COLO668 (cell line): ENCODE measurements around the gene RHEX.

Experiments used
- DNase-seq: peaks from one replicate; lab custom pipeline; 2025; ENCODE audit not compliant: unreplicated experiment; lab: John Stamatoyannopoulos, UW

Gene RHEX

GRCh38 chr1:206114692-206115640, 62.0 kb downstream of the RHEX start:
- no peak for DNase-seq

DNA sequence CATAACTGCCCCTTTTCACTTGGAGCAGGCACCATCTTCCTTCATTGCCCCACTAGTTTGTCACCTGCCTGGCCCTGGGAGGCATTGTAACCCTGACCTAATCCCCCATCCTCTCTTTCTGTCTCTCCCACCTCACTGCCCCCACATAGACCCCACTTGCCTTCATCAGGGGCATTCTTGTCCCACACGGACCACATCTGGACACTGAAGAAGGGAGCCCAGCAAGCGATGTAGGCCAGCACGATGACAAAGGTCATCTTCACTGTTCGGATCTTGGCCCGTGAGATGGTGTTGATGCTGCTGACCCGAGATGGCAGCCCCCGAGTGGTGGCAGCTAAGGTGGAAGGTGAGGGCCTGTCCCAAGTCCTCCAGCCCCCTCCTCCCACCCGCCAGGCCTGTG, 62.8 kb downstream of the RHEX start:
- no peak for DNase-seq

- DNase-seq, result peak; percentile 90
Observed at GRCh38 chr1:206116191-206116872, 63.4 kb downstream of the RHEX start.

GRCh38 chr1:206116873-206117150, 63.8 kb downstream of the RHEX start:
- no peak for DNase-seq

DNA sequence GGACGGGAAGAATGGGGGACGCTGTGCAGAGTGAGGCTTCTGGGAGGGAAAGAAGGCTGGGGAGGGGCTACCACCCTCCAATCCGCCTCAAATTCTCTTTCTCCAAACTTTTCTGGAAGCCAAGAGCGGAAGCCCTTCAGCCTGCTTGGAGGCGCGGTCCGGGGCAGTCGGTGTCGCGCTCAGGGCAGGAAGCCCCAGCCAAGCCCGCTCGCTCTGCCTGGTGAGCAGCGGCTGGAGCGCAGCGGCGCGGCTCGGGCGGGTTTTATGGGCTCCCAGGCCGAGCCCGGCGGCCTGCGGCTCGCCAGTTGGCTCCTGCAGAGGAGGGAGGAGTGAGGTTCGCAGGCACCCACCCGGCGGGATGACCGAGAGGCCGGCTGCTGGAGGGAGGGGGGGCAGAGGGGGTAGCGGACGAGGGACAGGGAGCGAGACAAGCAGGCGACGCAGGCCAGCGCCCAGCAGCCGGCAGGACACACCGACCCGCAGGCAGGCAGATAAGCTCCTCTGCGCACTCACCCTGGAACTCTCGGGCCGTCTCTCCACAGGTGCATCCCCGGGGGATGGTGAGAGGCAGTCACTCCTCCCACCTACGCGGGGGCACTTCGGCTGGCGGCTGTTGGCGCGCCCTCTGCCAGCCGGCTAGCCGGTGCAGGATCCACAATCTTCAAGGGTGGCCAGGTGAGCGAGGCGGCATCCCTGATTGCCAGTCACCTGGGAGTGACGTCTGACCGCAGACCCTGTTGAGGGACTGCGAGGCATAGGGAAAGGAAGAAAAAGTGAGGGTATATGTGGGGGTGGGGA, 64.4 kb downstream of the RHEX start, which contains the start of gene AVPR1B:
Gene AVPR1B (minus strand): TSS at position 238 of the 798 bp plus-strand sequence. CDS start 498 bp downstream, outside the sequence.
- DNase-seq, result peak; percentile 86

- no peak for DNase-seq
Observed at GRCh38 chr1:206120406-206120805, 67.4 kb downstream of the RHEX start.

GRCh38 chr1:206121269-206121668, 68.3 kb downstream of the RHEX start:
- no peak for DNase-seq

DNA sequence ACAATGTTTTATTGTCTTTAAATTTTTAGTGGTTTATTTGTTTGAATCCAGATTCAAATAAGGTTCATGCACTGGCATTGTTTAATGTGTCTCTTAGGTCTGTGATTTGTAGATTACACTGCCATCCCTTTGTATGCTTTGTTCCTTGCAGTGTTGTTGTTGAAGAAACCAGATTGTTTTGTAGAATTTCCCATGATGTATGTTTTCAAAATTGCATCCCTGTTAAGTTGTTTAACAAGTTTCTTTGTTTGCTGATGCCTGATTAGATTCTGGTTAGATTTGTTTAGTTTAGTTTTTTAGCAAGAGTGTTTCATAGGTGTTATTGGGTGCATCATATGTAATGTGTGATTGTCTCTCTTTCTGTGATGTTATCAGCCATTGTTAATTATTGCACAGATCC, 69.7 kb downstream of the RHEX start:
- no peak for DNase-seq

- no peak for DNase-seq
Observed at GRCh38 chr1:206125346-206125745, 72.4 kb downstream of the RHEX start.

- no peak for DNase-seq
Observed at GRCh38 chr1:206127336-206127735, 74.4 kb downstream of the RHEX start.

DNA sequence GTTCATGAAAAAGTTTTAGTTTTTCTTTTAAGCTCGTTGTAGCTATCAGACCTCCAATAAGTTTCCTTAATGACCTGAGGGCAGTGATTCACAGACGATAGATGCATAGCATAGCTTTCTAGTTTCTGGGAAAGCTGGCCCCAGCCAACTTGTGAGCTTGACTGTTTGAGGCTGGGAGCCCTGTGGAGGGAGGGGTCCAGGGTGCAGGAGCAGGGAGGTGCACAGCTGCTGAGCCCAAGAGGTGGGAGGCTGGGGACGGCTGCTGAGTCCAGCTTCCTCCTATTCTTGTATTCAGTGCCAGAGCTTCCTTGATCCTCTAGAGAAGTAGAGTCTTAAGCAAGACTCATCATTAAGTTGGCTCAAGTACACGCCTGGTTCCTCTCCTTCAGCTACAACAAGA, 75.2 kb downstream of the RHEX start:
- no peak for DNase-seq

- DNase-seq, result no peak
Observed at GRCh38 chr1:206131037-206131436, 78.1 kb downstream of the RHEX start.

- no peak for DNase-seq
Observed at GRCh38 chr1:206133751-206134415, 80.9 kb downstream of the RHEX start.

- no peak for DNase-seq
Observed at GRCh38 chr1:206135248-206135647, 82.3 kb downstream of the RHEX start.

DNA sequence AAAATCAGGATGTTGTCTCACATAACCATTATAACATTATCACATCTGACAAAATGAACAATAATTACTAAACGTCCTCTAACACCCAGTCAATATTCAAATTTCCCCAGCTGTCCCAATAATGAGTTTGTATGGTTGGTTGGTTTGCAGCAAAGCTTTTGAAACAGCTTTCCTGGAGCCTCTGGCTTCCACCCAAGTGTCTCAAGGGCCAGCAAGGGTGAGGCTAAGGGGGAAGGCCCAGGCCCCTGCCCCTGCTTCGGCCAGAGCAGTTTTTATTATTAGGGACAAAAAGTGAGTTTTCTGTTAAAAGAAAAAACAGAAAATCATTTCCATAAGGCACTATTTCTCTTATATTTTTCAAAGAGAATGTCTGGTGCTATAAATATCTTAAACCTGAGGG, 83.3 kb downstream of the RHEX start:
- no peak for DNase-seq

DNA sequence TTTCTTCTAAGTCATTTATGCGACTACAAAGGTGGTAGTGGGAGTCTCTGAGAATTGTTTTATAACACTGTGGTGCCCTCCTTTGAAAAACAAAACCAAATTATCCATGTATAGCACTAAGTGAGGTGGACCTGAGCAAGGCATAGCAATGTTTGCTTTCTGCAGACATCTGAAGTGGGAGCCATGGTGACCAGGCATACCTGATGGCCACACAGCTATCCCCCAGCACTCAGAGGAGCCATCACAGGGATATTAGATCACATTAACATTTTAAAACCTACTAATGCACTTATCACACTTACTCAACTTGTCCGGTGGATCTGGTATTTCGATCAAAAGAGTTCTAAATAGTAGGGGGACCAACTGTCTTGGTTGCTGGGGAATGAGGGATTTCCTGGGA, 89.0 kb downstream of the RHEX start:
- DNase-seq, result peak; percentile 44

DNA sequence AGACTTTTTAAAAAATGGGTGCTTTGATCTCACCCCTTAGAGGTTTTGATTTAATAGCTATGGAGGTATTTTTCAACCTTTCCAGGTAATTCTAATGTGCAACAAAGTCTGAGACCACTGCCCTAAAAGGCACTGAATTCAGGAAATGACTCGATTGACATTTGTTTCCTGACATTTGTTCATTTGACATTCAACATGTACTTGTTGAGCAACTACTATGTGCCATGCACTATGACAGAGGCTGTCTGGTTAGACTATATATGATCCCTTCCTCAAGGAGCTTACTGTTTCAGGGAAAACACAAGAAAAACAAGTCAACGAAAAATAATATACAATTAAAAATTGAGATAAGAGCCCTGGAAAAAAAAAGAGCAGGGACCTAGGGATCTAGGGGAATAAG, 89.8 kb downstream of the RHEX start:
- no peak for DNase-seq

DNA sequence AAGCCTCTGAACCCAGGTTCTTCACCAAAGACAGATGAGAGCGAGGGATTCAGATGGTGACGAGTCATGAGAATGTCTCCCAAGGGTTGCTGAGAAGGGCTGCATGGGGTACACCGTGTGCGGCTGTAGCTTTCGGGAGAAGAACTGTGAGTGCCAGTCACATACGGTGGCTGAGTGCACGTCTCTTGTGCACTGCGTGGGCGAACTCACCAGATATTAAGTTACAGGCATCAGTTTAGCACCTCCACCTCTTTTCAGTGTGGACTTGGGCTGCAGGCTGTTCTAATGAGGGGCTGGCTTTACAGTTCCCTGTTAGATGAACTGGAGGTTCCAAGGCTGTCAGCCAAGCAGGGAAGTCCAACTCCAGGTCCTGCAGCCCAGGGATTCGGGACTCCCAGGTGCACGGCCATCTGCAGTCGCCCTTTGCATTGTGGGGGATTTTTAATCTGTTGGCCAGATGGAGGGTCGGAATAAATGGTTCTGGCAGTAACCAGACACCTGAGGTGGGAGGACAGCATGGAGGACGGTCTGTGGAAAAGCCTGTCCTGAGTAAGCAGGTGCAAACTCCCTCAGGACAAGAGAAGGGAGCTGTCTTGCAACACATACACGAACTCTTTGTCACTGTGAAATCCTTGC, 90.7 kb downstream of the RHEX start:
- peak; percentile 60 for DNase-seq

DNA sequence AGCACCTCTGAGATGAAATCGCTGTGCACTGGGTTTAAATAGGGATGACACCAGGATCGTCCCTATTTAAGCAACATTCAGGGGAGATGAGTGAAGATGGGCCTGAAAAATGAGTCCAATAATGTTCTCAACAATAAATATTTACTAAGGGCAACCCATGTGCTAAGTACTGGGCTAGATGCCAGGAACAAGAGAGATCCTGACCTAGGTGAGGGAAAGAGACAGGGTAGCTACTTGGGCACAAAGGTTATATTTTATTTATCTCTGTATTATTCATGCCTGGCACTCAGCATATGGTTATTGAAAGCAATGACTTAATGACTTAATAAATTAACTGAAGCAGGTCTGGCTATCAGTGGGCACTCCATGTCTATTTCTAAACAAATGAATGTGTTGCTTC, 91.6 kb downstream of the RHEX start:
- DNase-seq, result peak; percentile 33

DNA sequence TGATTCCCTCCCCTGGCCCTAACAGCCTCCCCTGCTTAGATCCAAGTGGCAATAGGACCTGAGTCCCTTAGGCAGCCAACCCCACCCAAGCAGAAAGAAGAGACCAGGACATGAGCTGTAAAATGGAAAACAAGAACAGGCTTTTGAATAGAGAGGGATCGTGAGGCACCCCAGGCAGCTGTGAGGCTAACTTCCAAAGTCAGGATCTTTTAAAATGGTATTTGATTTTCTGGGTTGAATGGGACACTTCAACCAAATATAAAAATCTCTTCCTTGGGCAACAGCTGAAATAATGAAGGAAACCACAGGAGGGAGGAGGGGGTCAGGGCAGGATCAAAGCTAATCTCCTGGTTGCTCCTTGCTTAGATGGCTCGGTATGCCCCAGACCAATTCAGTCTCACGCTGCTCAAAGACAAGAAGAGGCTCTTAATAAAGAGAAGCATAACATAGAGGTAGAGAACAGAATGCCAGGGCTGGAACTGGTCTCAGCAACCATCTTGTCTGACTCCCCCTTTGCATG, 92.9 kb downstream of the RHEX start:
- no peak for DNase-seq
